NCI-H1436 treated with DMSO at 0.1 percent for 48 hours (cell line): ENCODE results near the gene CENPS.
A peak's percentile ranks its signal among the peaks of the same experiment; 100 is the strongest.
"Not testable (repeated sequence)": the region's sequence is repeated elsewhere in the genome, so short reads cannot be mapped to it uniquely, and the experiment has no call there.

Experiments
- DNase-seq: peaks from one replicate; lab custom pipeline; 2025; lab: John Stamatoyannopoulos, UW

The CENPS gene

DNA sequence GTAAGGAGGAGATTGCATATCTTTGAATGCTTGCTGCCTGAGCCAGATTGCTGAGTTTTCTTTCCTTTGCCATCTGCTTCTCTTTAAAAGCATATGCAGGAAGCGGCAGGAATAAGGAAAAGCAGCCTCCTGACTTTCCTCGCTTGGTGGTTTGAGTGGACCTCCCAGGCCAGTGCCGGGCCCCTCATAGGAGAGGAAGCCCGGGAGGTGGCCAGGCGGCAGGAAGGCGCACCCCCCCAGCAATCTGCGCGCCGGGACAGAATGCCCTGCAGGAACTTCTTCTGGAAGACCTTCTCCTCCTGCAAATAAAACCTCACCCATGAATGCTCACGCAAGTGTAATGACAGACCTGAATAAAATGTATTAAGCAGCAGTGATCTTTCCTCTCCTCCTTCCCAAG is 21.1 kb downstream of the CENPS start:
- DNase-seq: no peak

DNA sequence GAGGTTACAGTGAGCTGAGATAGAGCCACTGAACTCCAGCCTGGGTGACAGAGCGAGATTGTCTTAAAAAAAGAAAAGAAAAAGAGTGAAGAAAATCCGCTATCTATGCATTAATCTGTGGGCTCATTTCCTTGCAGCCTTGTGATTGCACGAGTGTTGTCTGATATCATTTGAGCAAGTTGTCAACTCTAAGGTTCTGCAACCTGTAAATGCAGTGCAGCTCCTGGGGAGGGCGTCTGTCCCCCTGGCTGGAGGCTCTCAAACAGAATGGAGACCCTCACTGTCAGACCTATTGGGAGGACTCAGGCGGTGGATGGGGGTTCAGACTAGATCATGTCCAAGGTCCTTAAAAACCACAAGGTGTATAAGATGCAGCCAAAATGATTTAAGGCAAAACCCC is 25.8 kb downstream of the CENPS start:
- DNase-seq: no peak

DNA sequence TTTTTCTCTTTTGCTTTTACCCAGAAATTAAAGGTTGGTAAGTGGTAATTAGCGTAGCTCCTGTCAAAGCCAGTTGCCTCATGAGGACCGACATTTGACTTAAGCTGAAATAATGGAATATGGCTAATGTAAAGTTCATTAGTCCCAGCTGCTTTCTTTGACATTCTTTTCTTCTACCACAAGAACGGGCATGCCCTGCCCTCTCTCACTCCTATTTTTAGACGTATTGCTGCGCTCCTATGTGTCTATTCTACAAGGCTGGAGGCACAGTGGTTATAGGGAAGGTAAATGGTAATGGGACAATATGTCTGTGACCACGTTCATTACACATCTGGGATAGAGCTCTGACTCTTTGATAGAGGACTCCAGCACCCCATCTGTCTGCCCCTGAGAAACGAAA is 26.4 kb downstream of the CENPS start:
- no peak for DNase-seq

DNA sequence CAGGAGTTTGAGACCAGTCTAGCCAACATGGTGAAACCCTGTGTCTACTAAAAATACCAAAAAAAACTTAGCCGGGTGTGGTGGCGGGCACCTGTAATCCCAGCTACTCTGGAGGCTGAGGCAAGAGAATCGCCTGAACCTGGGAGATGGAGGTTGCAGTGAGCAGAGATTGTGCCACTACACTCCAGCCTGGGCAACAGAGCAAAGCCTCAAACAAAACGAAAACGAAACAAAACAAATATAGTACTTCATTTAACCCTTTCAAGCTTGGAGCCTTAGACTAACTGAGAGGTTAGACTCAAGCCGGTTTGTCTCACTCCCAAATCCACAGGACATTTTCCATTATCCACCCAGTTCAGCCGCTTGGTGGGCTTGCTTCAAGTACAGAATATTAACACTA is 27.2 kb downstream of the CENPS start:
- DNase-seq: not testable (repeated sequence)

DNA sequence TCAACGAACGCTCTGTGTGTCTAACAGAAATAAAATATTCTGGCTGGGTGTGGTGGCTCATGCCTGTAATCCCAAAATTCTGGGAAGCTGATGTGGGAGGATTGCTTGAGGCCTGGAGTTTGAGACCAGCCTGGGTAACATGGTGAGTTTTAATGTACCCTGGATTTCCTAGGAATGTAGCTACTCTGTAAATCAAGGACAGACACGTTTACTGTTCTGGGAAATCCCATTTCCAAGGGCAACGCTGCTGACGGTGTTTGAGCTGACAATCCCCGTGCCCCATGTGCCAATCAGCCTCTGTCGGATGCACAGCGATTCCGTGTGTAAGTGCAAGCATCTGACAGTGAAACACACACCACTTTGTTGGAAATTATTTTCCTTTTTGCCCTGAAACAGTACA is 27.6 kb downstream of the CENPS start:
- DNase-seq: no peak

- DNase-seq: no peak
Observed at GRCh38 chr1:10459184-10459583, 29.0 kb downstream of the CENPS start.

DNA sequence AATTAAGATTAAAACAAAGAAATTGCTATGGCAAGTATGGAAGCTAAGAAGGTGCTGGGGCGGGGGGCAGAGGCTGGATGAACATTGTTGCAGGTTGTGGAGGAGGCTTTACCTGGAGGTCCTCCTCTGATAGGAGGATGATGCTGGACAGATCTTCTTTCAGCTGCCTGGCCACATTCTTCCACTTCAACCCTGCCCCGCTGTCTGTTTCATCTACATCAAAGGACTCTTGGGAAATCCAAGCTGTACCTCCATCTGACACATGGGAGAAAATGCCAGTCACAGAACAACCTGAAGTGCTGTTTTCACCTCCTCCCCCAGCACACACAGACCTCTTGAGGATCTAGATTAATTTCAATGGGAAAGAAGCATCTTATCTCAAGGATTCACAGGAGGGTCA is 36.8 kb downstream of the CENPS start:
- DNase-seq: no peak

DNA sequence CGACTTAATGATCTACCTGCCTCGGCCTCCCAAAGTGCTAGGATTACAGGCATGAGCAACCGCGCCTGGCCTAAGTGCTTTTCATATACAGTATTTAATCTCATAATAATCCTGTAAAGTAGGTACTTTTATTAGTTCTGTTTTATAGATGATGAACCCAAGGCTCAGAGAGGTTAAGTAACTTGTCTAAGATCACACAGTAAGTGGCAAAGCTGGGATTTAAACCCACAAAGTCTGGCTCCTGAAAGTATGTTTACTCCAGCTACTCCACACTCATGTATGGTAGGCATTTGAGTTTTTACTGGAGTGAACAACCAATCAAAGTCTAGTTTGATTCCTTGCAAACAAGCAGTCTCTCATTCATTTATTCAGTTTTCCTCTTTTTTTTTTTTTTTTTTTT is 39.8 kb downstream of the CENPS start:
- DNase-seq: no peak

DNA sequence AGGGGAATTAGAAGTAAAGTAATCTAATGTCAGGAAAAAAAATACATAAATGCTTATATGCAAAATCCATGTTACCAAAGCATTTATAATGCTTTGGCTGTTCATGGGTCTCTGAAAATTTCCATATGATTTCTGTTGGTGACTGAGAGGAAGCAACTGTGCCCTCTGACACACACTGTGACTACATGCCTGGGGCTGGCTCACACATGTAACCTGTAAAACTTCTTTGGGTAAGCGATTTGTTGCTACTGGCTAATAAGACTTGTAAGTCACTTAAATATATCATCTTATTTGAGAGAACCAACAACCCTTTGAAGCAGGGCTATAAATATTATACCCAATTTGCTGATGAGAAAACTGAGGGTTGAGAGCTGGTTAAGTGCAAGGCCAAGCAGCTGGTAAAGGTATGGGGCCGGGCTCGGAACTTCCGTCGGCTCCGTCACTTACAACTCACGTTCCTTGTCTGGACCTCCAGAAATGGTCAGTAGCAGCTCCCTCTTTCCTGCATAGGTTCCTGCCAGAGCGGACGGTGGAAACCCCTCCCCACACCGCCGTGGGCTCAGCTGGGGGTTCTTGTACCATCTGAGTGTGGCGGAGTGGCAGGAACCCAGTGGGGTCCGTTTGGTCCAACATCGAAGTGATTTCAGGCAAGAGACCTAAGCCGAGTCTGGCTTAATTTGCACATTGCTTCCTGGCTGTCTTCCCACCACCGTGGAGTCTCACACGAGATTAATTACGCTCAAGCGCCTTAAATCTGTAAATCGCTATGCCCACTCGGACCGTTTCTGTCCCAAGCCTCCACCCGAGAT is 41.4 kb downstream of the CENPS start:
- DNase-seq: no peak

DNA sequence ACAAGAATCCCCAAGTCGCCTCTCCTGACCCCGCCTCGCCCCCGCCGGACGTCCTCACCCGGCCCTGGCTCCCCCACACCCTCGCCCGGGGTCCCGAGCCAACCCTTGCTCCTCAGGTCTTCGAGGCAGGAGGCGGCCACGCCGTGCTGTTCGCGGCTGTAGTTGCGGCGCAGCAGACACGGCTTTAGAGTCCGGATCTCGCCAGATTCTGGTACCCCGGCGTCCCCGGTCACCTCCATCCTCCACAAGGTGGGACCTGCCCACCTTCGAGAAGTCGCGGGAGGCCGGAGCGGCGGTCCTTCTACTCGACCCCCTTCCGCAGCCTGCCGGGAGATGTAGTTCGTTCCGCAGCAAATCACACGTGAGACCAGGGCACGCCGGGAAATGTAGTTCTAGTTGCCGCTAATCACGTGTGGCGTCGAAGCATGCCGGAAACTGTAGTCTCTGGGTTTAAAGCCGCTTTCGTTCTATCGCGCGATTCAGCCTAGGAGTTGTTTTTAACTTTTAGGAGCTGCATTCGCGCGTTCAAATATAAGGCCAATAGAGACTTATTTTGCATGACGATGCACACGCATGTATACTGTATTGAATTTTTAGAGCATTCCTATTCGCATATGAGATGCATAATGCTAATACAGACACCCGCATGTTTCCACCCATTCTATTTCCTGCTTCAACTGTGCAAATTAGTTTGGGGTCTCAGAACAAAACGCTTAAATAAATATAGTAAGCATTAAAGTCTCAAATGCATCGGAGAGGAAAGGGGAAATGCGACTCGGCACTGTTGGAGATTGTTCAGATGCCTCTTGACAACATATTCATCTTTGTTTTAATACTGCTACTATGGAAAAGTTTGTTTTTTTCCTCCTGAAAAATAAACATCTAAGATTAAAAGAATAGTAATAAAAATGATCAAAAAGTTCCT is 42.2 kb downstream of the CENPS start, which contains the start of gene DFFA:
DFFA (minus strand) TSS at position 310 of the 925 bp plus-strand sequence; CDS start at position 239, 71 bp downstream.
- peak; percentile 88 for DNase-seq

- DNase-seq: no peak
Observed at GRCh38 chr1:10473145-10473765, 43.0 kb downstream of the CENPS start.

DNA sequence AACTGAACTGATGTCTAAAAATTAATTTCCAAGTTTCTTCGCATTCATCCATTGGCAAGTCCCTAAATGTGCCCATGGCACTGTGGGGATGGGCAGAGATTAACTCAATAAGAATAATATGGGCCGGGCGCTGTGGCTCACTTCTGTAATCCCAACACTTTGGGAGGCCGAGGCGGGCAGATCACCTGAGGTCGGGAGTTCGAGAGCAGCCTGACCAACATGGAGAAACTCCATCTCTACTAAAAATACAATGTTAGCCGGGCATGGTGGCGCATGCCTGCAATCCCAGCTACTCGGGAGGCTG is 44.0 kb downstream of the CENPS start:
- not testable (repeated sequence) for DNase-seq

DNA sequence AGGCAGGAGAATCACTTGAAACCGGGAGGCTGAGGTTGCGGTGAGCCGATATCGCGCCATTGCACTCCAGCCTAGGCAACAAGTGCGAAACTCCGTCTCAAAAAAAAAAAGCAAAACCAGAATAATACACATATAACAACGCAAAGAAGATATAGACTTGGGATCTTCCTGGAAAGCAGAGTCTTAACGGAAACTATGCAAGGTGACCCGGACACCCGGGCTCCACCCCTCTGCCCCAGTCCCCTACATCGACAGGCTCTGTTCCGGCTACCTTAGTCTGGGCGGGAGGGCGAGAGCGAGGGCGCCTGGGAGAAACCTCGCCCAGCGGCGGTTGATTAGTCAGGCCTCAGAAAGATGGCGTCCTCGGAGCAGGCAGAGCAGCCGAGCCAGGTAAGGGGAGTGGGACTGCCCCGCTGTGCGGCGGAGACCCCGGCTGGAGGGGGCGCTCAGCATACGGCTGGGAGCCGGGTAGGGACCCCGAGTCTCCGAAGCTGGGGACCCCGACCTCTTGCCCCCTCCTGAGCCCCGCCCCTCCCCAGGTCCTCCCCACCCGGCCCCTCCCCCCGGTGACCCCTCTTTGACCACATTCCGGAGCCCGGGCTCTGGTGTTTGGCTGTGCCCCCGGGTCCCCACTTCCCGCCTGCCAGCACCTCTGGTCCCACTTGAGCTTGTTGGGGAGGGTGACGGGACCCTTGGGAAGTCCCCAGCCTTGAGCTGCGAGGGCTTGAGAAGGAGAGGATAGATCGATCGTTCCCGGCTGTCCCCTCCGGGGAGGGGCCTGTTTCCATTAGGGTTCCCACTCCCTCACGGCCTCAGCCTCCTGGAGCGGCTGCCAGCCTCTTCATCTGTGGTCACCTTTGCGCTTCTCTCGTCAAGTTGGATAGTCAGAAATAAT is 44.6 kb downstream of the CENPS start, which contains the start of gene PEX14:
PEX14 (plus strand) TSS at position 338 of the 895 bp plus-strand sequence; CDS start at position 355, 17 bp downstream.
- peak; percentile 18 for DNase-seq

GRCh38 chr1:10475510-10475909 is 45.3 kb downstream of the CENPS start:
- DNase-seq: no peak

DNA sequence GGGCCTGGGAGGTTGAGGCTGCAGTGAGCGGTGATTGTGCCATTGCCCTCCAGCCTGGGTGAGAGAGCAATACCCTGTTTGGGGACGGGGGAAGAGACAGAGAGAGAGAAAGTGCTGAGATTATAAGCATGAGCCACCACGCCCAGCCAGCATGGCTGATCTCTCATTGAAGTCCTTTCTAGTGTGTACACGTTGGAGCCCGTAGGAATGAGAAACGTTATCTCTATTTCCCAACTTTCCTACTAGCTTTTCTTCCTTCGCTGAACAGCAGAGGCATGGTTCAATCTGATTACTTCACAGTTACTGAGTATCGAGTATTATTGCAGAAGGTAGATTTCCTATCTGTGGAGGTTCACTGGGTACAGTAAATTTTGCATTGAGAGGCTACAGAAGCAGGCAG is 49.1 kb downstream of the CENPS start:
- DNase-seq: no peak

- no peak for DNase-seq
Observed at GRCh38 chr1:10480614-10481013, 50.4 kb downstream of the CENPS start.

- DNase-seq: no peak
Observed at GRCh38 chr1:10484521-10484920, 54.3 kb downstream of the CENPS start.

DNA sequence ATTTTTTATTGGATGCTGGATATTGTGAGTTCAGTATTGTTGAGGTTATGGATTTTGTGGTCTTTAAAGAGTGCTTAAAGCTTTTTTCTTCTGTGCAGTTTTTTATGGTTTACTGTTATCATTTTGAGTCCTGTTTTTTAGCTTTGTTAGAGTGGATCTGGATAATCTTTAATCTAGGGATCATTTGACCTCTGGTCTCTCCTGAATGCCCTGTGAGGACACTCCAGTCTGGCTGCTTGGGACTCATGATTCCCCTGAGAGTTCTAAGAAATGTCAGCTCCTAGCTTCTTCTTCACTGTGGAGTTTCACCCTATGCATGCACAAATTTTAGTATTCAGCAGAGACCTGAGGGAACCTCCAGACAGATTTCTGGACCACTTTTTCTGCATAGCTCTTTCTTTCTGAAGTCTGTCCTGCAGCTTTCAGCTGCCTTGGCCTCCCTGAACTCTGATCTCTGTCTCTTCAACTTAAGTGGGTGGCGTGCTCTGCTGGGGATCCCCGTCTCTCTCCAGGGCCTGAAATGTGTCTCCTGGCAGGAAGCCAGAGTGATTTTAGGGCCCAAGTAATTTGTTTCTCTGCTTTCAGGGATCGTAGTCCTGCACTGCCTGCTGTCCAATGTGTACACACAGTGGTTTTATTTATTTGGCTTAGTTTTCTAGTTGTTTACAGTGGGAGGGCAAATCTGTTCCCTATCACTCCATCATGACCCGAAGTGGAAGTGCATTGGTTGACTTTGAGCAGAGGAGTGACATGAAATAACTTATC is 59.2 kb downstream of the CENPS start:
- DNase-seq: no peak

GRCh38 chr1:10490286-10490970 is 60.2 kb downstream of the CENPS start:
- DNase-seq: no peak
